ENCODE data around the gene CD164L2.

CD164L2 gene

GRCh38 chr1:27357281-27358037 lies 25.7 kb downstream of the CD164L2 start:
- H3K9me3 Mint-ChIP-seq = no peaks in the 10 kb centered on the region
- H3K27ac Mint-ChIP-seq = peak overlapping the region; percentile 41
- ATAC-seq (ENCODE audit: low read depth) (peak; percentile 72), DNase-seq (ENCODE audit: low spot score in 2 of 2) (peak; percentile 82 to 83)
- peak overlapping the region; percentile 79 for H3K4me3 Mint-ChIP-seq
- no peaks in the 10 kb centered on the region for H3K36me3 Mint-ChIP-seq
- no peaks in the 10 kb centered on the region for H3K27me3 Mint-ChIP-seq
- H3K4me1 Mint-ChIP-seq = peaks cover 29% of the 10 kb centered on the region

- peak overlapping the region; percentile 41 for H3K27ac Mint-ChIP-seq
- no peaks in the 10 kb centered on the region for H3K36me3 Mint-ChIP-seq
- H3K27me3 Mint-ChIP-seq = no peaks in the 10 kb centered on the region
- ATAC-seq (ENCODE audit: low read depth) (peak; percentile 31), DNase-seq (ENCODE audit: low spot score in 2 of 2) (no peak)
- H3K9me3 Mint-ChIP-seq = no peaks in the 10 kb centered on the region
- H3K4me3 Mint-ChIP-seq = peak overlapping the region; percentile 79
- peaks cover 29% of the 10 kb centered on the region for H3K4me1 Mint-ChIP-seq
Measured at GRCh38 chr1:27356619-27357280, 26.4 kb downstream of the CD164L2 start.

- ATAC-seq (ENCODE audit: low read depth) = no peak
- no peaks in the 10 kb centered on the region for H3K9me3 Mint-ChIP-seq
Measured at GRCh38 chr1:27356277-27356618, 26.9 kb downstream of the CD164L2 start.

GRCh38 chr1:27355683-27356082 lies 27.4 kb downstream of the CD164L2 start:
- no peak for ATAC-seq (ENCODE audit: low read depth)
- H3K9me3 Mint-ChIP-seq = no peaks in the 10 kb centered on the region
- no peak overlapping the region for H3K27ac Mint-ChIP-seq
- no peaks in the 10 kb centered on the region for H3K27me3 Mint-ChIP-seq
- no peak for DNase-seq (ENCODE audit: low spot score in 2 of 2)
- H3K4me1 Mint-ChIP-seq = peaks cover 29% of the 10 kb centered on the region
- H3K36me3 Mint-ChIP-seq = peaks cover 1% of the 10 kb centered on the region
- H3K4me3 Mint-ChIP-seq = no peak overlapping the region

More at GRCh38 chr1:27356277-27356618, 26.9 kb downstream of the CD164L2 start:
- Mint-ChIP-seq H3K27ac (peak overlapping the region; percentile 41), H3K36me3 (no peaks in the 10 kb centered on the region), H3K4me1 (peaks cover 29% of the 10 kb centered on the region), H3K27me3 (no peaks in the 10 kb centered on the region), H3K4me3 (peak overlapping the region; percentile 70)
- no peak for DNase-seq (ENCODE audit: low spot score in 2 of 2)

- DNase-seq (ENCODE audit: low spot score in 2 of 2) (no peak), ATAC-seq (ENCODE audit: low read depth) (no peak)
- H3K9me3 Mint-ChIP-seq = no peaks in the 10 kb centered on the region
- peaks cover 14% of the 10 kb centered on the region for H3K4me1 Mint-ChIP-seq
- peaks cover 1% of the 10 kb centered on the region for H3K36me3 Mint-ChIP-seq
- no peak overlapping the region for H3K4me3 Mint-ChIP-seq
- H3K27me3 Mint-ChIP-seq = no peaks in the 10 kb centered on the region
- H3K27ac Mint-ChIP-seq = no peak overlapping the region
Measured at GRCh38 chr1:27353629-27354028, 29.5 kb downstream of the CD164L2 start.

- Mint-ChIP-seq H3K4me3 (no peak overlapping the region), H3K9me3 (no peaks in the 10 kb centered on the region), H3K27ac (no peak overlapping the region), H3K36me3 (peaks cover 2% of the 10 kb centered on the region), H3K4me1 (peaks cover 14% of the 10 kb centered on the region), H3K27me3 (no peaks in the 10 kb centered on the region)
- DNase-seq (ENCODE audit: low spot score in 2 of 2) (no peak), ATAC-seq (ENCODE audit: low read depth) (no peak)
Measured at GRCh38 chr1:27353166-27353565, 30.0 kb downstream of the CD164L2 start.

GRCh38 chr1:27351541-27352107 lies 31.5 kb downstream of the CD164L2 start:
- ATAC-seq (ENCODE audit: low read depth) (no peak), DNase-seq (ENCODE audit: low spot score in 2 of 2) (no peak)
- H3K4me1 Mint-ChIP-seq = peaks cover 19% of the 10 kb centered on the region
- no peak overlapping the region for H3K27ac Mint-ChIP-seq
- no peak overlapping the region for H3K4me3 Mint-ChIP-seq
- H3K36me3 Mint-ChIP-seq = peaks cover 11% of the 10 kb centered on the region
- H3K27me3 Mint-ChIP-seq = no peaks in the 10 kb centered on the region
- H3K9me3 Mint-ChIP-seq = no peaks in the 10 kb centered on the region

- ATAC-seq (ENCODE audit: low read depth) (no peak), DNase-seq (ENCODE audit: low spot score in 2 of 2) (no peak)
- Mint-ChIP-seq H3K4me3 (peak overlapping the region; percentile 11), H3K27me3 (no peaks in the 10 kb centered on the region), H3K9me3 (no peaks in the 10 kb centered on the region), H3K4me1 (peaks cover 21% of the 10 kb centered on the region), H3K27ac (no peak overlapping the region), H3K36me3 (peaks cover 15% of the 10 kb centered on the region)
Measured at GRCh38 chr1:27350663-27351540, 32.2 kb downstream of the CD164L2 start.

- H3K27me3 Mint-ChIP-seq = no peaks in the 10 kb centered on the region
- H3K36me3 Mint-ChIP-seq = peaks cover 15% of the 10 kb centered on the region
- ATAC-seq (ENCODE audit: low read depth) (peak; percentile 78), DNase-seq (ENCODE audit: low spot score in 2 of 2) (no peak)
- H3K9me3 Mint-ChIP-seq = no peaks in the 10 kb centered on the region
- H3K27ac Mint-ChIP-seq = no peak overlapping the region
- H3K4me3 Mint-ChIP-seq = peak overlapping the region; percentile 68
- H3K4me1 Mint-ChIP-seq = peaks cover 15% of the 10 kb centered on the region
Measured at GRCh38 chr1:27349784-27350662, 33.1 kb downstream of the CD164L2 start.

GRCh38 chr1:27348861-27349783 lies 34.0 kb downstream of the CD164L2 start:
- H3K27me3 Mint-ChIP-seq = no peaks in the 10 kb centered on the region
- peak; percentile 86 for ATAC-seq (ENCODE audit: low read depth)
- no peaks in the 10 kb centered on the region for H3K9me3 Mint-ChIP-seq
- peaks cover 19% of the 10 kb centered on the region for H3K4me1 Mint-ChIP-seq
- no peak overlapping the region for H3K27ac Mint-ChIP-seq
- no peak for DNase-seq (ENCODE audit: low spot score in 2 of 2)
- peak overlapping the region; percentile 70 for H3K4me3 Mint-ChIP-seq
- peaks cover 15% of the 10 kb centered on the region for H3K36me3 Mint-ChIP-seq

GRCh38 chr1:27346991-27347624 lies 36.0 kb downstream of the CD164L2 start:
- DNase-seq (ENCODE audit: low spot score in 2 of 2) (no peak), ATAC-seq (ENCODE audit: low read depth) (no peak)
- H3K27me3 Mint-ChIP-seq = no peaks in the 10 kb centered on the region
- H3K9me3 Mint-ChIP-seq = no peaks in the 10 kb centered on the region
- H3K27ac Mint-ChIP-seq = no peak overlapping the region
- H3K4me1 Mint-ChIP-seq = peaks cover 31% of the 10 kb centered on the region
- peaks cover 15% of the 10 kb centered on the region for H3K36me3 Mint-ChIP-seq
- no peak overlapping the region for H3K4me3 Mint-ChIP-seq

- H3K27me3 Mint-ChIP-seq = no peaks in the 10 kb centered on the region
- no peak overlapping the region for H3K27ac Mint-ChIP-seq
- peak overlapping the region; percentile 51 for H3K4me3 Mint-ChIP-seq
- no peak for ATAC-seq (ENCODE audit: low read depth)
- DNase-seq (ENCODE audit: low spot score in 2 of 2) = no peak
- peaks cover 15% of the 10 kb centered on the region for H3K36me3 Mint-ChIP-seq
- H3K4me1 Mint-ChIP-seq = peaks cover 34% of the 10 kb centered on the region
- H3K9me3 Mint-ChIP-seq = no peaks in the 10 kb centered on the region
Measured at GRCh38 chr1:27346357-27346756, 36.8 kb downstream of the CD164L2 start.

Measured in memory B cell (primary cell).